Measurements from ENCODE around the gene PACSIN3.

GRCh38 chr11:47216121-47216798 is 30.0 kb upstream of the PACSIN3 start:
- TF ChIP-seq CTCF (IDR thresholded peaks at IDR 0.05; ENCODE audit: low read depth, low read length) (peak; percentile 21), EZH2phosphoT487 (IDR thresholded peaks at IDR 0.05; ENCODE audit: low read depth) (no peak)

Data from OCI-LY3 (cell line).